ENCODE results near the gene LRIG1.

LRIG1 gene

DNA sequence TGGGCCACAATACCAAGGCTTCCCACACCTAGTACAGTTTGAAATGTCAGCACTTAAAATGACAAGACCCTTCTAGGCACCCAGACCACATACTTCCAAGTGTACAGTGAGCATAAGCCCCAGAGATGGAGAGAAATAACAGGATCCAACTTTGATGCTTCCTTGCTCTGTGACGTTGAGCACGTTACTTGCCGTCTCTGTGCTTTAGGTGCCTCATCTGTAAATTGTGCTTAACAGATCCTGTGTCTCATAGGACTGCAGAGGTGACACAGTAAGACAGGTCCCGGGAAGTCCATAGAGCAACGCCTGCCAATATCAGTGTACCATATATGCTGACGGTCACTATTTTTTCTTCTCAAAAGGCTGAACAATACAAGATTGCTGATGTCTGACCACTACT lies 59.1 kb downstream of the LRIG1 start:
- no peak for DNase-seq (ENCODE audit: low read depth, low spot score)
- H3K4me3 ChIP-seq (ENCODE audit: low read depth, low read length) = no peak overlapping the region
- in situ Hi-C loops (cut with HindIII; ENCODE audit: low sequenced_read_pairs) = no loop called here
- no peak for TF ChIP-seq CTCF (IDR thresholded peaks at IDR 0.05; ENCODE audit: low read depth, low read length)

GRCh38 chr3:66441129-66441528 lies 59.7 kb downstream of the LRIG1 start:
- peak; percentile 67 for DNase-seq (ENCODE audit: low read depth, low spot score)
- in situ Hi-C loops (cut with HindIII; ENCODE audit: low sequenced_read_pairs) = no loop called here
- H3K4me3 ChIP-seq (ENCODE audit: low read depth, low read length) = no peak overlapping the region
- no peak for TF ChIP-seq CTCF (IDR thresholded peaks at IDR 0.05; ENCODE audit: low read depth, low read length)

GRCh38 chr3:66439666-66440344 lies 61.0 kb downstream of the LRIG1 start:
- H3K4me3 ChIP-seq (ENCODE audit: low read depth, low read length) = no peak overlapping the region
- no peak for DNase-seq (ENCODE audit: low read depth, low spot score)
- in situ Hi-C loops (cut with HindIII; ENCODE audit: low sequenced_read_pairs) = no loop called here
- no peak for TF ChIP-seq CTCF (IDR thresholded peaks at IDR 0.05; ENCODE audit: low read depth, low read length)

DNA sequence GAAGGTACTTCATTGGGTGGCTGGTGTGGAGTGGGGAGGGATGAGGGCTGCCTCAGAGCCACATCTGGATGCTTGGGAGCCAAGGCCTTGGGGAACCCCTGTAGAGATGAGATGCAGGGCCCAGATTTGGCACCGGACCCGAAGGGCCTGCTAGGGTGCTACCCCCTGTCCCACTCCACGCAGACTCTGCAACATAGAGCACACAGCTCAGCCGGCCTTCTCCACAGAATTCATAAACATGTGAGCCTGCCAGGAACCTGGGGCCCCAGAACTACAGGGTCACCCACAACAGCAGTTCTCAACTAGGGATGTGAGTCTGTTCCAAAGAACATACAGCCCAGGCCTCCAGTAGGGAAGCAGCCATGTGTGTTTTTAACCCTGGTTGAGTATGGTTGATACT lies 62.8 kb downstream of the LRIG1 start:
- DNase-seq (ENCODE audit: low read depth, low spot score) = peak; percentile 48
- no peak for TF ChIP-seq CTCF (IDR thresholded peaks at IDR 0.05; ENCODE audit: low read depth, low read length)
- H3K4me3 ChIP-seq (ENCODE audit: low read depth, low read length) = no peak overlapping the region
- in situ Hi-C loops (cut with HindIII; ENCODE audit: low sequenced_read_pairs) = no loop called here

DNA sequence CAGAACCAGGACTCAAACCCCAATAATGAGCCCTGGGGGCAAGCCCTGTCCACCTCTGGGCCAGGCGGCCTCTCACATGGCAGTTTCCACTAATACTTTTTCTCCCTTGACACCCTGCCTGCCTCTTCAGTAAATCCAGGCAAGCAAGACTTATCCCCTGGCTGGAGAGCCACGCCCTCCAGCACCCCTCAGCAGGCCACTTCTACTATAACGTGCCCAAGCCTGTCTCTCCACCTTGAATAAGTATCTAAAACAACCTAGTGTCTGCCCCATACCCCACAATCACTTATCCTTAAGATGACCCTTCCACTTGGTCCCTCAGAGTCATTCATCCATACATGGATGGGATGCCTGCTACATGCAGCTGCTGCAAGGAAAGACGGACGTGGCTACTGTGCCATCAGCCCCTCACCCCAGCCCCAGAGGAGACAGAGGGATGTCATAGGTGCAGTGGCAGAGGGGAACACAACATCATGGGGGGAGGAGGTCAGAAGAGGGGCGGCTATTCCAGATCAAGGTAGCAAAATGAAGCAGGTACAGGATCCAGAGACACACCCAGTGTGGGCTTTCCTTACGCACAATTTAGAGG lies 63.4 kb downstream of the LRIG1 start:
- in situ Hi-C loops (cut with HindIII; ENCODE audit: low sequenced_read_pairs) = no loop called here
- TF ChIP-seq CTCF (IDR thresholded peaks at IDR 0.05; ENCODE audit: low read depth, low read length) = no peak
- H3K4me3 ChIP-seq (ENCODE audit: low read depth, low read length) = no peak overlapping the region
- no peak for DNase-seq (ENCODE audit: low read depth, low spot score)

DNA sequence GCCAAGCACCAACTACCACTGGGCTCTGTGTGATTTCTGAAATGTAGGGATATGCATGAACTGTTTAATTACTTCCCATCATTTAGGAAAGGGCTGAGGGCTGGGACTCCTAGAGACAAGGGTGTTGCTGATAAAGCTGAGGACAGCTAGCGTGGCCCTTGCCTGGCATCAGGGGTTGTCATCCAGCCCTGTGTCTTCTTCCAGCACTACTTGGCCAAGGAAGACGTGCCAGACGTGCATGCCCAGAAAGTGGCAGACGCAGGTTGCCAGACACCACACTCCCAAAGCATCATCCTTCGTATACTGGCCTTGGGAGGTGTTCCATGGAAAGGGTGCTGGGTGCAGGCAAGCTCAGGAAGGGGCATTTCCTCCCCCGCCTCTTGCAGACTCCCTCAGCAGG lies 64.8 kb downstream of the LRIG1 start:
- in situ Hi-C loops (cut with HindIII; ENCODE audit: low sequenced_read_pairs) = no loop called here

More for the DNA sequence above, 64.8 kb downstream of the LRIG1 start:
- no peak for DNase-seq (ENCODE audit: low read depth, low spot score)
- no peak for TF ChIP-seq CTCF (IDR thresholded peaks at IDR 0.05; ENCODE audit: low read depth, low read length)
- no peak overlapping the region for H3K4me3 ChIP-seq (ENCODE audit: low read depth, low read length)

Data from astrocyte of the spinal cord (primary cell).